Activated naive CD8-positive, alpha-beta T cell treated with anti-CD3 and anti-CD28 coated beads, Interleukin-2, amount 50 U/mL, for 16 hours (primary cell): ENCODE results near the gene DSCAM.

Experiments
- DNase-seq: peaks from one replicate; pipeline ENCODE4 v3.0.0-alpha.2; 2020; ENCODE audit warnings: low read depth, low spot score

The DSCAM gene

DNA sequence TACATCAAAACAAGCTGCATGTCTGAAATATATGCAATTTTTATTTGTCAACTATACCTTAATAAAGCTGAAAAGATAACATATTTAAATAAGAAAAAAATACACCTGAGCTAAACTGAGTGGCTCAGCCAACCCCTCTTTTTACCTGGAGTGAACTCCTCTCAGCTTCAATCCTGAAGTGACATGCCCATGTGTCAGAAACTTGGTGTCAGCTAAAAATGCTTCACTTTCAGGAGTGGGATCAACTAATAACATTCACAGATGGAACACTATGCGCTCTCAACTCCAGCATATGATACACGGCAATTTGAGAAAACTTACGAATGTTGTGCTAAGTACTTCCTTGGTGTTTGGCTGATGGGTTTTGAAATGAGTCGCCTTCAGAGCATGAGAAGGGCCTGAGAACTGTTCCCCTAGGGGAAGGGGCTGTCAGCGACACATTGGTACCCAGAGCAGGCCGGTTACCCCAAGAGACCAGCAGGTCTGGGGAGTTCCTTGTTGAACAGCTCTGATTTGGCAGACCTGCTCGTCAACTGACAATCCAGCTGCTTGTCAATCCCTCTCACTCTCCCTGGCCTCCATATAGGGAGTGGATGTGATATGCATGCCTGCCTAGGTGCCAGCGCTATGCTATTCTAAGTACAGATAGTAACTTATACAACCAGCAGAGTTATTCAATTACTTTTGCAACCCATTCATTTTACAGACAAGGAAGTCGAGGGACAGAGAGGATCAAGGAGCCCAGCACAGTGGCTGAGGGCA, 712.0 kb downstream of the DSCAM start:
- no peak for DNase-seq

DNA sequence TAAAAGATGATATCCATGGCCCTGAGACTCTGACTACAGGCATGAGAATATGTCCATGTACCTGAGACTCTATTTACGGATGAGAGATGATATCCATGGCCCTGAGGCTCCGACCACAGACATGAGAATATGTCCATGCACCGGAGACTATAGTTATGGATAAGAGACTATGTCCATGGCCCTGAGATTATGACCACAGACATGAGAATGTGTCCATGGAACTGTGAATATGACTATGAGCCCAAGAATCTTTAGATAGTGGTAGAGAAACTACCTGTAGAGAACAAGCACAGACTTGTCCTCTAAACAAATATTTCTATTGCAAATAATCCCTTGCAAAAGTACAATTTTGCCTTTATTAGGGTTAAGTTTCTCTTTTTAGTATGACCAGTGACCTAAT, 716.5 kb downstream of the DSCAM start:
- no peak for DNase-seq

DNA sequence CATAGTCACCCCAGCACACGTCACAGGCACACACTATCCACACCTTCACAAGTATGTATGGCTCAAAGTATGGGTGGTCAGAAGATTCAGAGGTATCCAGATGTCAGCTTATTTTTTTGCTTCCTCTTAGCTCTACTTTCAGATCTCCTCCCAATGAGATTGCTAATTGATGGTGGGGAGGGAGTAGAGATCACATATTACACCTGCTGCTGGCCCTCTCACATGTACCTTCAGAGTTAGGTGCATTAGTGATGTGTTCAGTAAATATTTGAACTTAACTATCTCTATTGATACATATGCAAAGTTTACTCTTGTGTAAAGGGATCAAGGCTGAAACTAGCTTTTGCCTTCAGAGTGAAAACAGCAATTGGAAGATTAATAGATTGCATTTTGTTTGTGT, 717.1 kb downstream of the DSCAM start:
- no peak for DNase-seq

DNA sequence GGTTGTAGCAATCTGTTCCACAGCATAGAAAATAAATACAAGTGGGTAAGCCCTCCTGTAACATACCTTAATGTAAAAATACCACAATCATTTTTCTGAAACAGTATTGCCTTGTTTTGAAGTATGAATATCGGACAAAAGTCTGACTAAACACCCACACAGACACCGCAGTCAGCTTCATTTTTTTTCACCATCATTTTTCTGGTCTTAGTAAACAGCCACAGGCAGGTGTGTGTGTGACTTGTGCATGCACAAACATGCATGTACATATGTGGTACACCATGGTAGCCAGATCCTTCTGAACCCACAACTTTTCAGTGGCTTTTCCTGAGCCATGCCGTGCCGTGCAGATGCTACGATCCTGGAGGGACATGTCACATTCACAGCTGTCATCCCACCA, 718.1 kb downstream of the DSCAM start:
- no peak for DNase-seq

DNA sequence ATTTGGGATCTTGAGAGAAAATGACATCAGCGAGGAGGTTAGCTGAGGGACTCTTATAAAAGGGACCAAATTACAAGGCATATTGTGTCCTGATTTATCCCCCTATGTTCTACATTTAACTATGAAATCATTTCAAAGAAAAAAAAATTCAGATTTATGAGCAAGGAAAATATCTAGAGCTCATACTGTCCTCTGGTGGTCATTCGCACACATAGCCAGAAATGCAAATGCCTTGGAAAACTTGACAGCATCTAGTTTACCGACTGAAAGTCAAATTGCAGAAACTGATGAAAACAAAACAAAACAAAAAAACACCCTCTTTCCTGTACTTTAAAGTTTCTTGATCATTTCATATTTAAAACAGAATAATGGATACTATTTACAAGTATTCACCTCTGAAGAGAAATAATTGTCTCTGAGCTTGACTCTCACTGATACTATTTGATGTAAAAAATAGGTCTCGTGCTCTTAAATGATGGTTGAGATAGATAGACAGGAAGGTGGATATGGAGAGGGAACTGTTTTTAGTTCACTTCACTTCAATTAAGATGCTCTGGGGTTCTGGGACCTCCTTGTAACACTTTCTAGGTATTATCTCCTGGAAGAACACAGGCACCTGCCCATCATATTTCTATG, 725.9 kb downstream of the DSCAM start:
- no peak for DNase-seq

DNA sequence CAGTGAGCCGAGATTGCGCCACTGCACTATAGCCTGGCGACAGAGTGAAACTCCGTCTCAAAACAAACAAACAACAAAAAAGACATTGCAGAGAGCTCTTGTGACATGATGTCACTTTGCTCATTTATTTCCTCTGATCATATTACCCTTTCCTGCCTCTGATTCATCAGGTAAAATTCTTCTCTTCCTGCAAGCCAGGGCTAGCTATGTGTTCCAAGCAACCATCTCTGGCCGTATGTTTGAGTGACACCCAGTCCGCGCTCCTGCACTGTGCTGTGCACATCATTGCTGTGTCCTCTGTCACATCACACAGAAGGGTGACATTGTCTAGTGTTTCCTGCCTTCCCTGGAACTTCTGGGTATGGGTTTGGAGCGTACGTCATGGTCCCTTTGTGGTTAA, 728.4 kb downstream of the DSCAM start:
- no peak for DNase-seq

DNA sequence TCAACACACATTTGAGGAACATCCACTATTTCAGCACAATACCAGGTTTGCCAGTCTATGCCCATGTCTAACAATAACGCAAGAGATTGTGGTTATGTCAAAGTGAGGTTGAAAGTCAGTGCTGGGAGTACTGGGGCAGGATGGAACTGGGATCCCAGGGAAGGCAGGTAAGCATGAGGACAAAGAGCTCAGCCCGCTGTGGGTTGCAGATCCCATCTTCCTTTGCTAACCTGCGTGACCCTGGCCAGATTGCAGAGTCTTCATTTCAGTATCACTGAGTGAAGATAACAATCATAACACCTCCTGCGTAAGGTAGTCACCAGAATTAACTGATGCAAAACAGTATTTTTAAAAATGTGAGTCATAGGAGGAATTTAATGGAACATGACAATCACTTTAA, 729.7 kb downstream of the DSCAM start:
- no peak for DNase-seq

DNA sequence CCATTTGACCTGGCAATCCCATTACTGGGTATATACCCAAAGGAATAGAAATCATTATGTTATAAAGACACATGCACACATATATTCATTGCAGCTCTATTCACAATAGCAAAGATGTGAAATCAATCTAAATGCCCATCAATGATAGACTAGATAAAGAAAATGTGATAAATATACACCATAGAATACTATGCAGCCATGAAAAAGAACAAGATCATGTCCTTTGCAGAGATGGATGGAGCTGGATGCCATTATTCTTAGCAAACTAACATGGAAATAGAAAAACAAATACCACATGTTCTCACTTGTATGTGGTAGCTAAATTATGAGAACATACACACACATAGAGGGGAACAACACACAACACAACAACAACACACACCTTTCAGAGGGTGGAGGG, 731.2 kb downstream of the DSCAM start:
- no peak for DNase-seq

DNA sequence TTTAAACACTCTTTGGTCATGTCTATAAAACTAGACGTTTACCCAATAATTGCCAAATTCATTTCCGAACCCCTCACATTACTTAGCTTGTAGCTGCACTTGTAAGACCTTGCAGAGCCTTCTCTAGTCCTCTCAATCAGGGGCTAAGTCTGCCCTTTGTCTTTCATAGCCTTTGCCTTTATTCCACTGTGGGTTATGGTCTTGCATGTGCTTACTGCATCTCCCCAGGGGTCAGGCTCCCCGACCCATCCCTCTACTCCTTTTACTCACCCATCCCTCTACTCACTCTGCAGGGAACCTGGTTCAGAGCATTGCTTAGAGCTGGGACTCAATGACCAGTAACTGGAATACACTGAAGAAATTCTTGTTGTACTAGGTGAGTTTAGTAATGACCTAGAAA, 744.3 kb downstream of the DSCAM start:
- no peak for DNase-seq

DNA sequence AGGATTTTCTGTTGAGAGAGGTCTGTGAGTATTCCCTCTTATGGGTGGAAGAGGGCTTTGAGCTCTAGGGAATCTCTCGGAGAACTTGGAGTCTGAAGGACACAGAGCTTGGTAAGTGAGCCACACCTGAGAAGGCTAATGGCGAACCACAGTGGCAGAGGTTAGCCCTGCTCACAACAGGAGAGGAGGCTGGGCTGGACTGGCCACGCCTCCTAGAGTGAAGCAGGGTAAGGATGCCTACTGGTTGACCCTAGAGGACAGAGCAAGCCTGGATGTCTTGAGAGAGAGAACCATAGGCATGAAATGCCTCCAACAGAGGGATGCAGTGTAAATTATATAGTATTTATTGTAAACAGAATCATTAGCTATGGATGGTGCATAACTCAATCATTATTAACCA, 747.1 kb downstream of the DSCAM start:
- DNase-seq = no peak

DNA sequence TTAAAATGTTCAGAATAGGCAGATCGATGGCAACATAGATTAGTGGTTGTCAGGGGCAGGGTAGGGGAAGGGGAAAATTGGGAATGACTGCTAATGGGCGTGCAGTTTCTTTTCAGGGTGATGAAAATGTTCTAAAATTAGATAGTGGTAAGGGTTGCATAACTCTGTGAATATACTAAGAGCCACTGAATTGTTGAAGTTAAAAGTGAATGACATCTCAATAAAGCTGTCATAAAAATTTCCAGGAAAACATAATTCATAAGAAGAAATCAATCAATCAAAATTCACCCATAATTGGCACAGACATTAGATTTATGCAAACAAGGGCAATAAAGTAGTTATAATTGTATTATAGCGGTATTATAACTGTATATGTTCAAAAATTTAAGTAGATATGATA, 751.5 kb downstream of the DSCAM start:
- no peak for DNase-seq

DNA sequence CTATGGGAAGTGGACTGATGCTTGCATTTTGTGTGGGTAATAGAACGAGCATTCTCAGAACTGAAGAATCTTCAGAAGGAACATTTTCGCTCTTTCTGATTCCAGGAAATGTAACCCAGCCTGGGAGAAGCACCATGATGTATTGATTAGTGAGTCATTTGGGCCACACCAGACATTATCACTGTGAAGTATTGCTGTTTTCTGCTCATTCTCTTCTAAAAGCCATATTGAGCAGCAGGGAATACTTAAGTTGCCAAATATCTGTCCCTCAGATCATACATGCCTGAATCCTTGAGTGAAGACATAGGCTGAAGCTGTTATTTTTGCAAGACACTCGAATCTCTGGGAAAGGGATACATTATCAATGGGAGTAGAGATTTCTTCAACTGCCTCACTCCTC, 766.6 kb downstream of the DSCAM start:
- no peak for DNase-seq

DNA sequence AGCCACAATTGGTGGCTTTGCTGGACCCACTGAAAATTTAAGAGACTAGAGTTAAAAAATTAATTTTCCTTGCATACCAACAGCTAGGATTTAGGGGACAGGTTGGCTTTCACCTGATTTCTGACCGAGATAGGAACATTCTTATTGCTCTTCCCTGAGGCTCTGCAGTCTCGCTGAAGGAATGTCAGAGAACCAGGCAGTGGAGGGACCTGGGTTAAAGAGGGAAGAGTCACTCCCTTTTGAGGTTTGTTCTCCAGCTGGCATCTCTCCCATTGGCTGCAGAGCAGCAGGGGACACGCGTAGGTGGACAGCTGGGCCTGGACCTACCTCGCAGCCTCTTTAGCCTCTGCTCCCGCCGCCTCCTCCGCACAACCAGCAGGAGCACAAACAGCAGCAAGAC, 772.2 kb downstream of the DSCAM start:
- DNase-seq = no peak

DNA sequence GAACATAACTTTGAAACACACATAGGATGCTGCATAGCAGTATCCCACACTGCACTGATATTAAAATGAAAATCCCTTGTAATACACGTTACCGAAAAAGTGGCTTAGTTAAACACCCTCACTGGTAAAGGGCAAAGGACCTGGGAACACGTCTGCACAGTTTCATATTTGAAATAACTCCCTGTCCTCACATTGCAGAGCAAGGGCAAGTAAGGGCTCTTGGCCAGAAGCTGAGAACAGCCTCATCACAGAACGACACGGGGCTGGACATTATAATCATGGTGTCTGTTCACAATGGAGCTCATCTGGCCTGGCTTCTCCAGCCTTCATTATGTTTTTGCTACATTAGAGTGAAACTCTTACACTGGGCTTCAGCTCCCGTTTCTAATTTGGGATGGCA, 772.8 kb downstream of the DSCAM start:
- DNase-seq = no peak

DNA sequence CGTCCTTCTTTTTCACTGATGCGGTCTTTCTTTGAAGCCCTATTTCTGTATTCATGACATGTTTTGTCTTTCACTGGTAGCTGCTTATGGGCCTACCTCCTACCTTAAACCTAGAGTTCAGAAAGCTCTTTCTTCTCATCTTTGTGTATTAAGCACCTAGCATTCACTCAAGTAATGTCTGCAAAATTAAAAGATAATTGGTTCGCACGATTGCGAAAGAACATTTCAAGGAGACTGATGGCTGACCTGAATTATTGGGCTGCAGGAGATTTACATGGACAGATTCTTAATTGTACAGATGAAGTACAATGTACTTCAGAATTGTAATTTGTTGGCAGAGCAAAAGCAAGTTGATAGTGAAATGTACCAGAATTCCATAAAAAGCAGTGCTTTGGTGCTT, 773.3 kb downstream of the DSCAM start:
- DNase-seq = no peak

DNA sequence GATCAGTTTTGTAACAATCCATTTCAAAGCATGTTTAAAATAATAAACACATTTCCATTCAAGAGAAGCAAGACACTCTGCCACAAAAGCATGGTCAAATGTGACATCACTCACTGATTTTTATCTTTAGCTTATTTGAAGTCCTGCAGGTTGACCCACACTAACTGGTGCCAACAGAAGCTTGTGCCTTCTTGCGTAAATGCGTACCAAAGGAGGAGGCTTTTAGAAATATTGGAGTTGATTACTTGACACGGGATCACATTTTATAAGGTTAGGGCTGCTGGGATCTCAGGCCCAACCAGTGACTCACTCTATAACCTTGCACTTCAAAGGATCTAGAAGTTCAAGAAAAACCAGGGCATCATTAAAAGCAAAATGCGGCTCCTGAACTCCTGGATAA, 776.1 kb downstream of the DSCAM start:
- no peak for DNase-seq

DNA sequence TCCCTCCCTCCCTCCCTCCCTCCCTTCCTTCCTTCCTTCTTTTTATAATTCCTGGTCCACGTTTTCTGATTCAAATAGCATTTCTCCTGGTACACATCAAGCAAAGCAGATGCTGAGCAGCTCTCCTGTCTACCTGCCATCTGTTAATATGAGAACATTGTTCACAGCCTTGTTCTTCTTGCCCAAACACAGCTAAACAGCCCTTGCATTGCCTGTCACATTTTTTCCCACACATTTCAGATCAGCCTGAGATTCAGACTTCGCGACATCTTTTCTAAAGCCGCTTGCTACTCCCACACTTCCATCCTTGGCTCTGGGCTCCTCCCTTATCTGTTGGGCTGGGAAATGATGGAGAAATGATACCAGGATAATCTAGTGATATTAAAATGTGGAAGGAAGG, 779.2 kb downstream of the DSCAM start:
- DNase-seq = no peak

DNA sequence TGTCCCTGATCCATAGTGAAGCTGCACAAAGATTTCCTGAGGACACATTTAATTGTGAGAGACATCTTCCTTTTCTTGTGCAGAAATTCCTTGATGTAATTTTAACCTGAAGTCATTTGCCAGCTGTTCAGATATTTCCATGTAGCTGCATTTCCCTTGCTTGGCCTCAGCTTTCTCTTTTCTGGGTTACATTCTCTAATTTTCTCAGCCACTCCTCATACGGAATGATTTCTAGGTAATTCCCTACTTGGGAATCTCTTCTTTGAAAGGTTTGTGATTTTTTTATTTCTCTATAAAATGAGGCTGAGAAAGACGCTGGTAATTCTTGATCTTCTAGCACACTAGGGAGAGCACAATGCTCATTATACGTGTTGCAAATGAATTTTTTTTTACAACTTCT, 780.7 kb downstream of the DSCAM start:
- no peak for DNase-seq

DNA sequence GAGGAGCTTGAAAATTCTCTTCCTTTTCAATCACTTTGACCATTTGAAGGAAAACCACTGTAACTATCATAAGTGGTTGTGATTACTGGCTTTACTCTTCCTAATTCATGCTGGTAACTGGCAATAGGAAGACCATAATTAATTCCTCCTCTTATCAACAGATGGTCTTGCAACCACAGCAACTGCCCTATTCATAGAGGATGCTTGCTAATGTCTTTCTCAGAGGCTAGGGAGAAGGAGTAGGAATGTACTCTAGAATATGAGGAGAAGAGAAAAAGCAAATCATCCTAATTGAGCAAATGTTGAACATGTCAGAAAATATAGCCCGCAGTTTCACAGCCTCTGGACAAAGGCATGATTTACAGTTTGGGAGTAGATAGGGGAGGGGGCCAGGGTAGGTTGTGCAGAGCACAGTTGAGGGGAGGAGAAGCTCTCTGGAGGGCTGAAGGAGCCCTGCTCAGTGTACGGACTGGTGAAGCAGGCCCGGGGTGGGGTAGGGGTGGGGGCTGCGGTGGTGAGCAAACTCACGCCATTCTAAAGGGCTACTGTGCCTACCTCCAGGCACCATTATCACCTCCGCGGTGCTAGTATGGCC, 786.8 kb downstream of the DSCAM start:
- no peak for DNase-seq

DNA sequence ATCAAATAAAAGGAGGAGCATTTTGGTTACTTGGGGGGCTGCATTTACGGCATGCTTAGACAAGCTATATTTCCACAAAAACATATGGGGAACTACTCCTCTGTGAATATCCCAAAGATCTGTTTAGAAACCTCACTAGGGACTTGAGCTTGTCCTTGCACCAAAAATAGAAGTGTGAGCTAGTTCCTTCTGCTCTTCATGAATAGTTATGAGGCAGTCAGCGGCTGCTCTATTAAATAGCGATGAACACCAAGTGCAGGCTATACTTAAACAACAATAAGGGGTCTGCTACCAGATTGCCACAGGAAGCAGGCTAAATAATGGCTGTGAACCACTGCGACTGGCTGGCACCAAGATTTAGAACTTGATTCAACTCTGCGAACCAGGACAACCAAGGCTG, 789.6 kb downstream of the DSCAM start:
- DNase-seq = no peak

DNA sequence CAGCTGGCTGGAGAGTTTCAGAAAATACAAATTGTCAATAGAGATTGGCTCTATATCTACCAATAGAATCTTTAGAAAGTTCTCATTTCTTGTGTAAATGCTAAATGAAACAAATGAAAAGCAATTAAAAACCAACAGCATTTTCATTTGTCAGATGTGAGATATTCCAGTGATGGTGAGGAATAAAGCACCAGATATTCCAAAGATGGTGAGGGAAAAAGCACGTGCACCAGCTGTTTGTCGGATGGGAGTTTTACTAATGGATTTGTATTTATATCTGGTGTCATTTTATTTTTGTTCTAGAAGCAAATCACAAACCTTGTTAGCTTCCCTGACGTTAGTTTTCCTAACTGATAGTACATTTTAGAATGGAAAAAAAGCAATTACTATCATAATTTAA, 790.9 kb downstream of the DSCAM start:
- no peak for DNase-seq

DNA sequence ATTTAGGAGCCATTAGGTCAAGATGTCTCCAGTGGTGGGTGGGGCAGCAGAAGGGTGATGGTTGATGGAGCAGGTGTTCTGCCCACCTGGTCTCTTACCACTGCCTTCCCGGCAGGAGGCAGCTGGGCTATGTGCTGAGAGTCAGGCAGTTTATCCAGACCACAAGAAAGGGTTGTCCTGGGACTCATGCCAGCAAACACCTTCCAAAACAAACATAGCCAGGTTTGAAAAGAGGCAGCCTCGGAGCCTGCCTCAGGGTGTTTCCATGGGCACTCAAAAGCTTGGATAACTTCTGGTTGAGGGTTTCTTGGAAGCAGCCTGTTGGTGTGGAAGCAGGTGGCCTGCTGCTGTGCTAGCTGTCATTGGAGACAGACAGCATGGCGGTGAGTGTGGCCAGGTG, 792.6 kb downstream of the DSCAM start:
- no peak for DNase-seq

DNA sequence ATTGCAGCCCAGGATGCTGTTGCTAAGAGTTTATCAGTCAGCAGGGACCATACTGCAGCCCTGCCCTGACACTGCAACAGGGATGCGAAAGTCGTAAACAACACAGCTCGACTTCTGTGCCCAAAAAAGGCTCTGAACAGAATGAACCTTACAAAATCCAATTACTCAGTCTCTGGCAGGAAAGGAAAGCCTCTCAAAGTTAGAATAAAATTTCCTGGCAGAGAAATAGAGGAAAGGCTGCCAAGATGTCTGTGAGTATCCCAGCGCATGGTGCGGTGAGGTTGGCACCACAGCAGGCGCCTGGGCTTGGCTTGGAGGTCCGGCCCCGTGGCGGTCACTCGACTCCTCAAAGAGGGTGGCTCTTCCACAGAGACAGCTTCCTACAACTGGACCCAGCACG, 794.0 kb downstream of the DSCAM start:
- no peak for DNase-seq
